Type B pancreatic cell (in vitro differentiated cells): ENCODE measurements around the gene TTC16. TPM values are rescaled to one million over a fixed set of nuclear protein-coding genes. Genes with fewer than 3 reads are reported as not detected.

Source experiments
- DNase-seq: peaks from one replicate; pipeline ENCODE4 v3.0.0; 2021; ENCODE audit warnings: mixed read lengths; ENCODE audit not compliant: unreplicated experiment; ENCODE audit errors: extremely low spot score
- H3K27ac Mint-ChIP-seq: 2 replicates; pipeline ENCODE4 v1.8.0; 2021; ENCODE audit warnings: mild to moderate bottlenecking, mixed read lengths
- H3K27me3 Mint-ChIP-seq: 2 replicates; pipeline ENCODE4 v1.8.0; 2021; ENCODE audit warnings: mixed read lengths
- H3K36me3 Mint-ChIP-seq: 2 replicates; pipeline ENCODE4 v1.8.0; 2021; ENCODE audit warnings: mixed read lengths
- H3K4me1 Mint-ChIP-seq: one replicate; pipeline ENCODE4 v1.8.0; 2021; ENCODE audit warnings: mixed read lengths; ENCODE audit not compliant: unreplicated experiment
- H3K4me3 Mint-ChIP-seq: 2 replicates; pipeline ENCODE4 v1.8.0; 2021; ENCODE audit warnings: mild to moderate bottlenecking, mixed read lengths
- H3K9me3 Mint-ChIP-seq: 2 replicates; pipeline ENCODE4 v1.8.0; 2021; ENCODE audit warnings: mixed read lengths
- CTCF ChIP-seq: fragments of 200-600 bp; sonication (generic); conservative IDR thresholded peaks from 2 replicates; pipeline ENCODE4 v1.5.0; 2021; ENCODE audit warnings: antibody characterized with exemption, mild to moderate bottlenecking
- total RNA-seq: library from RNA; stranded (reverse); gene quantifications from 2 replicates; pipeline ENCODE4 v1.2.1, GENCODE V29; 2021; ENCODE audit warnings: low replicate concordance

TTC16 gene
- total RNA-seq, 1 donor from 2014 or later, result 0.10 TPM

GRCh38 chr9:127773981-127774380 is 58.1 kb downstream of the TTC16 start:
- H3K4me3 Mint-ChIP-seq, result no peak overlapping the region

GRCh38 chr9:127776195-127776923 is 60.5 kb downstream of the TTC16 start:
- no peak for TF ChIP-seq CTCF
- Mint-ChIP-seq H3K27ac (no peak overlapping the region), H3K27me3 (peaks cover 4% of the 10 kb centered on the region), H3K4me1 (peaks cover 7% of the 10 kb centered on the region), H3K9me3 (no peaks in the 10 kb centered on the region), H3K4me3 (no peak overlapping the region), H3K36me3 (no peaks in the 10 kb centered on the region)
- DNase-seq, result no peak

More at GRCh38 chr9:127773981-127774380, 58.1 kb downstream of the TTC16 start:
- TF ChIP-seq CTCF, result no peak
- Mint-ChIP-seq H3K27ac (no peak overlapping the region), H3K9me3 (no peaks in the 10 kb centered on the region), H3K4me1 (peaks cover 22% of the 10 kb centered on the region), H3K27me3 (peaks cover 4% of the 10 kb centered on the region), H3K36me3 (no peaks in the 10 kb centered on the region)
- DNase-seq, result no peak

GRCh38 chr9:127776924-127777289 is 61.0 kb downstream of the TTC16 start:
- H3K9me3 Mint-ChIP-seq, result no peaks in the 10 kb centered on the region
- peaks cover 6% of the 10 kb centered on the region for H3K4me1 Mint-ChIP-seq
- no peak for TF ChIP-seq CTCF
- no peak overlapping the region for H3K27ac Mint-ChIP-seq
- H3K36me3 Mint-ChIP-seq, result no peaks in the 10 kb centered on the region
- DNase-seq, result no peak
- H3K4me3 Mint-ChIP-seq, result no peak overlapping the region
- H3K27me3 Mint-ChIP-seq, result peaks cover 4% of the 10 kb centered on the region

- Mint-ChIP-seq H3K27me3 (peaks cover 4% of the 10 kb centered on the region), H3K36me3 (no peaks in the 10 kb centered on the region), H3K9me3 (no peaks in the 10 kb centered on the region), H3K4me3 (no peak overlapping the region), H3K27ac (no peak overlapping the region), H3K4me1 (peaks cover 6% of the 10 kb centered on the region)
- TF ChIP-seq CTCF, result no peak
- DNase-seq, result no peak
These were observed 61.6 kb downstream of the TTC16 start for GRCh38 chr9:127777368-127777980.

GRCh38 chr9:127778280-127779135 is 62.6 kb downstream of the TTC16 start, which contains the start of gene SH2D3C:
SH2D3C (minus strand) TSS chr9:127778666; CDS start chr9:127778627, 39 bp downstream.
- TF ChIP-seq CTCF, result no peak
- Mint-ChIP-seq H3K27ac (no peak within 1 kb of the TSS), H3K4me3 (no peak within 1 kb of the TSS), H3K36me3 (no peaks in the 10 kb centered on the region), H3K27me3 (no peaks in the 10 kb centered on the region), H3K4me1 (peaks cover 6% of the 10 kb centered on the region), H3K9me3 (no peaks in the 10 kb centered on the region)
- no peak for DNase-seq
